ENCODE data around the gene TECTA. TPM values are rescaled to one million over a fixed set of nuclear protein-coding genes. Genes with fewer than 3 reads are reported as not detected.

TECTA gene
- total RNA-seq, 1 experiment from 2014 or later: not detected

- DNase-seq: no peak
- H3K4me3 ChIP-seq: no peak overlapping the region
- H3K27me3 ChIP-seq: no peaks in the 10 kb centered on the region
- no peaks in the 10 kb centered on the region for H3K9me3 ChIP-seq
- no peaks in the 10 kb centered on the region for H3K36me3 ChIP-seq
Observed at GRCh38 chr11:121081321-121081720, 19.7 kb upstream of the TECTA start.

GRCh38 chr11:121082219-121082618 lies 18.8 kb upstream of the TECTA start:
- Histone ChIP-seq H3K27me3 (no peaks in the 10 kb centered on the region), H3K36me3 (no peaks in the 10 kb centered on the region)

GRCh38 chr11:121082670-121083069 lies 18.4 kb upstream of the TECTA start:
- Histone ChIP-seq H3K9me3 (no peaks in the 10 kb centered on the region), H3K36me3 (no peaks in the 10 kb centered on the region), H3K27me3 (no peaks in the 10 kb centered on the region), H3K4me3 (no peak overlapping the region)
- no peak for DNase-seq

More at GRCh38 chr11:121082219-121082618, 18.8 kb upstream of the TECTA start:
- no peak for DNase-seq
- H3K9me3 ChIP-seq: no peaks in the 10 kb centered on the region
- H3K4me3 ChIP-seq: no peak overlapping the region

GRCh38 chr11:121086866-121087265 lies 14.2 kb upstream of the TECTA start:
- no peak for DNase-seq
- peaks cover 7% of the 10 kb centered on the region; the same call in 1 of the 2 replicates for H3K36me3 ChIP-seq
- H3K4me3 ChIP-seq: no peak overlapping the region
- H3K9me3 ChIP-seq: no peaks in the 10 kb centered on the region
- H3K27me3 ChIP-seq: no peaks in the 10 kb centered on the region

GRCh38 chr11:121089566-121089965 lies 11.5 kb upstream of the TECTA start:
- no peaks in the 10 kb centered on the region for H3K27me3 ChIP-seq
- no peak for DNase-seq
- no peaks in the 10 kb centered on the region for H3K9me3 ChIP-seq
- no peak overlapping the region for H3K4me3 ChIP-seq
- peaks cover 7% of the 10 kb centered on the region; the same call in 1 of the 2 replicates for H3K36me3 ChIP-seq

GRCh38 chr11:121090145-121090721 lies 10.8 kb upstream of the TECTA start:
- Histone ChIP-seq H3K27me3 (no peaks in the 10 kb centered on the region), H3K9me3 (no peaks in the 10 kb centered on the region), H3K36me3 (peaks cover 7% of the 10 kb centered on the region; the same call in 1 of the 2 replicates), H3K4me3 (no peak overlapping the region)
- no peak for DNase-seq

- Histone ChIP-seq H3K27me3 (no peaks in the 10 kb centered on the region), H3K9me3 (no peaks in the 10 kb centered on the region), H3K4me3 (no peak overlapping the region), H3K36me3 (peaks cover 7% of the 10 kb centered on the region; the same call in 1 of the 2 replicates)
- DNase-seq: no peak
Observed at GRCh38 chr11:121091492-121092152, 9.4 kb upstream of the TECTA start.

- Histone ChIP-seq H3K27me3 (no peaks in the 10 kb centered on the region), H3K4me3 (no peak overlapping the region), H3K9me3 (no peaks in the 10 kb centered on the region), H3K36me3 (no peaks in the 10 kb centered on the region)
- no peak for DNase-seq
Observed at GRCh38 chr11:121095561-121095960, 5.5 kb upstream of the TECTA start.

GRCh38 chr11:121099364-121099763 lies 1.7 kb upstream of the TECTA start:
- H3K36me3 ChIP-seq: no peaks in the 10 kb centered on the region
- DNase-seq: no peak
- no peak overlapping the region for H3K4me3 ChIP-seq
- no peaks in the 10 kb centered on the region for H3K9me3 ChIP-seq
- peaks cover 3% of the 10 kb centered on the region; the same call in 1 of the 2 replicates for H3K27me3 ChIP-seq

- Histone ChIP-seq H3K9me3 (no peaks in the 10 kb centered on the region), H3K36me3 (no peaks in the 10 kb centered on the region), H3K27me3 (peaks cover 3% of the 10 kb centered on the region; the same call in 1 of the 2 replicates), H3K4me3 (no peak overlapping the region)
- DNase-seq: no peak
Observed at GRCh38 chr11:121099885-121100284, 1.2 kb upstream of the TECTA start.

- H3K4me3 ChIP-seq: no peak overlapping the region
- no peak for DNase-seq
- H3K27me3 ChIP-seq: peaks cover 3% of the 10 kb centered on the region; the same call in 1 of the 2 replicates
- no peaks in the 10 kb centered on the region for H3K9me3 ChIP-seq
- H3K36me3 ChIP-seq: no peaks in the 10 kb centered on the region
Observed at GRCh38 chr11:121104312-121104762, 3.3 kb downstream of the TECTA start.

- Histone ChIP-seq H3K4me3 (no peak overlapping the region), H3K9me3 (no peaks in the 10 kb centered on the region), H3K36me3 (no peaks in the 10 kb centered on the region), H3K27me3 (peaks cover 3% of the 10 kb centered on the region; the same call in 1 of the 2 replicates)
- no peak for DNase-seq
Observed at GRCh38 chr11:121105063-121105480, 4.0 kb downstream of the TECTA start.

- H3K4me3 ChIP-seq: no peak overlapping the region
- DNase-seq: no peak
- peaks cover 3% of the 10 kb centered on the region; the same call in 1 of the 2 replicates for H3K27me3 ChIP-seq
- no peaks in the 10 kb centered on the region for H3K36me3 ChIP-seq
- no peaks in the 10 kb centered on the region for H3K9me3 ChIP-seq
Observed at GRCh38 chr11:121105481-121106195, 4.6 kb downstream of the TECTA start.

- 0 out of 2 replicates have a peak, but pooled peaks cover under 1% of the 10 kb centered on the region for H3K27me3 ChIP-seq
- H3K9me3 ChIP-seq: no peaks in the 10 kb centered on the region
- H3K36me3 ChIP-seq: no peaks in the 10 kb centered on the region
- H3K4me3 ChIP-seq: no peak overlapping the region
- DNase-seq: no peak
Observed at GRCh38 chr11:121106812-121107211, 5.8 kb downstream of the TECTA start.

- DNase-seq: no peak
- Histone ChIP-seq H3K27me3 (peaks cover 2% of the 10 kb centered on the region; the same call in 1 of the 2 replicates), H3K9me3 (no peaks in the 10 kb centered on the region), H3K4me3 (no peak overlapping the region), H3K36me3 (no peaks in the 10 kb centered on the region)
Observed at GRCh38 chr11:121108413-121108812, 7.4 kb downstream of the TECTA start.

GRCh38 chr11:121109471-121109870 lies 8.4 kb downstream of the TECTA start:
- Histone ChIP-seq H3K36me3 (no peaks in the 10 kb centered on the region), H3K4me3 (no peak overlapping the region), H3K27me3 (peaks cover 2% of the 10 kb centered on the region; the same call in 1 of the 2 replicates), H3K9me3 (no peaks in the 10 kb centered on the region)
- no peak for DNase-seq

- no peak for DNase-seq
- Histone ChIP-seq H3K36me3 (no peaks in the 10 kb centered on the region), H3K27me3 (peaks cover 2% of the 10 kb centered on the region; the same call in 1 of the 2 replicates), H3K9me3 (no peaks in the 10 kb centered on the region), H3K4me3 (no peak overlapping the region)
Observed at GRCh38 chr11:121109916-121110586, 9.0 kb downstream of the TECTA start.

All from MG63 (cell line).